SK-N-SH treated with all-trans-retinoic acid at 6 μM for 48 hours (cell line): ENCODE measurements around the gene WWP2.

Experiments
- ARNTL ChIP-seq: fragments of 450-650 bp; formaldehyde crosslinking; IDR thresholded peaks from 2 replicates; pipeline ENCODE4 v1.5.0; 2020; ENCODE audit warnings: low read depth, mild to moderate bottlenecking, moderate library complexity, borderline replicate concordance
- BACH2 ChIP-seq: fragments of 250-450 bp; sonication (Bioruptor Pico); IDR thresholded peaks from 2 replicates; pipeline ENCODE4 v1.9.0; 2021; ENCODE audit warnings: mild to moderate bottlenecking, borderline replicate concordance
- CSDC2 ChIP-seq: fragments of 250-450 bp; sonication (Bioruptor Pico); IDR thresholded peaks from 2 replicates; pipeline ENCODE4 v1.5.0; 2020; ENCODE audit warnings: mild to moderate bottlenecking, moderate library complexity
- GLIS3 ChIP-seq: fragments of 250-450 bp; sonication (Bioruptor Pico); IDR thresholded peaks from 2 replicates; pipeline ENCODE4 v1.5.0; 2020; ENCODE audit warnings: mild to moderate bottlenecking, moderate library complexity
- PPARA ChIP-seq: fragments of 250-450 bp; sonication (Bioruptor Pico); IDR thresholded peaks from 2 replicates; pipeline ENCODE4 v1.5.0; 2020; ENCODE audit warnings: mild to moderate bottlenecking, borderline replicate concordance
- RARB ChIP-seq: fragments of 250-450 bp; sonication (Bioruptor Pico); IDR thresholded peaks from 2 replicates; pipeline ENCODE4 v1.8.0; 2021; ENCODE audit warnings: mild to moderate bottlenecking, moderate library complexity
- ZC3H10 ChIP-seq: fragments of 250-450 bp; sonication (Bioruptor Pico); IDR thresholded peaks from 2 replicates; pipeline ENCODE4 v1.5.1; 2021; ENCODE audit warnings: mild to moderate bottlenecking, moderate library complexity
- ZFP3 ChIP-seq: fragments of 250-450 bp; sonication (Bioruptor Pico); IDR thresholded peaks from 2 replicates; pipeline ENCODE4 v1.5.0; 2020; ENCODE audit warnings: mild to moderate bottlenecking, moderate library complexity
- ZFP30 ChIP-seq: fragments of 450-650 bp; formaldehyde crosslinking; IDR thresholded peaks from 2 replicates; pipeline ENCODE4 v1.5.0; 2022; ENCODE audit warnings: mild to moderate bottlenecking, moderate library complexity
- ZNF70 ChIP-seq: fragments of 450-650 bp; formaldehyde crosslinking; IDR thresholded peaks from 2 replicates; pipeline ENCODE4 v1.5.0; 2020; ENCODE audit warnings: mild to moderate bottlenecking, moderate library complexity
- ZNF8 ChIP-seq: fragments of 450-650 bp; formaldehyde crosslinking; IDR thresholded peaks from 2 replicates; pipeline ENCODE4 v1.5.0; 2020; ENCODE audit warnings: mild to moderate bottlenecking, moderate library complexity
- TF ChIP-seq, protein P1 (sequence below): fragments of 250-450 bp; sonication (Bioruptor Pico); IDR thresholded peaks from 2 replicates; pipeline ENCODE4 v1.8.0; 2020; ENCODE audit warnings: mild to moderate bottlenecking, moderate library complexity, borderline replicate concordance
- TF ChIP-seq, protein P2 (sequence below): fragments of 250-450 bp; sonication (Bioruptor Pico); IDR thresholded peaks from 2 replicates; pipeline ENCODE4 v1.5.1; 2020; ENCODE audit warnings: low read depth, mild to moderate bottlenecking, moderate library complexity
- TF ChIP-seq, protein P3 (sequence below): fragments of 250-450 bp; sonication (Bioruptor Pico); IDR thresholded peaks from 2 replicates; pipeline ENCODE4 v1.5.0; 2020; ENCODE audit warnings: mild to moderate bottlenecking, moderate library complexity

DNA sequence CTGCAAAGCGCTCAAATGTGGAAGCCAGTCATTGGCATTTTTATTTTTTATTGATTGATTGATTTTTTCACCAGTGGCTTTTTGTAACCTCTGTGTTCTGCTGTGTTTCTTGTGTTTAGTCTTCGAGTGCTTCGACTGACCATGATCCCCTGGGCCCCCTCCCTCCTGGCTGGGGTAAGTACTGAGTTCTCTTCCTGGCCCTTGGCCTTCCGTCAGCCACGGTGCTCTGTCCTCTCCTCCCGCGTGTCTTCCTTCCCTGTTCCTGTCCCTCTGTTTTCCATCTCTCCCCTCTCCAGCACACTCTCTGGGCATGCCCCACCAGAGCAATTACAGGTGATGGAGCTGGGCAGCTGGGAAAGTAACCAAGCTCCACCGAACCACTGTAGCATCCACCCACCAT is 163.2 kb downstream of the WWP2 start:
- TF ChIP-seq, protein P1, sequence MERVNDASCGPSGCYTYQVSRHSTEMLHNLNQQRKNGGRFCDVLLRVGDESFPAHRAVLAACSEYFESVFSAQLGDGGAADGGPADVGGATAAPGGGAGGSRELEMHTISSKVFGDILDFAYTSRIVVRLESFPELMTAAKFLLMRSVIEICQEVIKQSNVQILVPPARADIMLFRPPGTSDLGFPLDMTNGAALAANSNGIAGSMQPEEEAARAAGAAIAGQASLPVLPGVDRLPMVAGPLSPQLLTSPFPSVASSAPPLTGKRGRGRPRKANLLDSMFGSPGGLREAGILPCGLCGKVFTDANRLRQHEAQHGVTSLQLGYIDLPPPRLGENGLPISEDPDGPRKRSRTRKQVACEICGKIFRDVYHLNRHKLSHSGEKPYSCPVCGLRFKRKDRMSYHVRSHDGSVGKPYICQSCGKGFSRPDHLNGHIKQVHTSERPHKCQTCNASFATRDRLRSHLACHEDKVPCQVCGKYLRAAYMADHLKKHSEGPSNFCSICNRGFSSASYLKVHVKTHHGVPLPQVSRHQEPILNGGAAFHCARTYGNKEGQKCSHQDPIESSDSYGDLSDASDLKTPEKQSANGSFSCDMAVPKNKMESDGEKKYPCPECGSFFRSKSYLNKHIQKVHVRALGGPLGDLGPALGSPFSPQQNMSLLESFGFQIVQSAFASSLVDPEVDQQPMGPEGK (CRISPR knock-in tag): no peak
- TF ChIP-seq ZFP3 (no peak), BACH2 (no peak), ZFP30 (CRISPR knock-in tag) (no peak), CSDC2 (no peak), PPARA (CRISPR knock-in tag) (no peak), RARB (CRISPR knock-in tag) (no peak), ARNTL (CRISPR knock-in tag) (no peak), ZNF8 (CRISPR knock-in tag) (no peak), ZC3H10 (no peak), GLIS3 (CRISPR knock-in tag) (no peak), ZNF70 (CRISPR knock-in tag) (no peak)
- TF ChIP-seq, protein P2, sequence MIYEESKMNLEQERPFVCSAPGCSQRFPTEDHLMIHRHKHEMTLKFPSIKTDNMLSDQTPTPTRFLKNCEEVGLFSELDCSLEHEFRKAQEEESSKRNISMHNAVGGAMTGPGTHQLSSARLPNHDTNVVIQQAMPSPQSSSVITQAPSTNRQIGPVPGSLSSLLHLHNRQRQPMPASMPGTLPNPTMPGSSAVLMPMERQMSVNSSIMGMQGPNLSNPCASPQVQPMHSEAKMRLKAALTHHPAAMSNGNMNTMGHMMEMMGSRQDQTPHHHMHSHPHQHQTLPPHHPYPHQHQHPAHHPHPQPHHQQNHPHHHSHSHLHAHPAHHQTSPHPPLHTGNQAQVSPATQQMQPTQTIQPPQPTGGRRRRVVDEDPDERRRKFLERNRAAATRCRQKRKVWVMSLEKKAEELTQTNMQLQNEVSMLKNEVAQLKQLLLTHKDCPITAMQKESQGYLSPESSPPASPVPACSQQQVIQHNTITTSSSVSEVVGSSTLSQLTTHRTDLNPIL (CRISPR knock-in tag): no peak
- TF ChIP-seq, protein P3, sequence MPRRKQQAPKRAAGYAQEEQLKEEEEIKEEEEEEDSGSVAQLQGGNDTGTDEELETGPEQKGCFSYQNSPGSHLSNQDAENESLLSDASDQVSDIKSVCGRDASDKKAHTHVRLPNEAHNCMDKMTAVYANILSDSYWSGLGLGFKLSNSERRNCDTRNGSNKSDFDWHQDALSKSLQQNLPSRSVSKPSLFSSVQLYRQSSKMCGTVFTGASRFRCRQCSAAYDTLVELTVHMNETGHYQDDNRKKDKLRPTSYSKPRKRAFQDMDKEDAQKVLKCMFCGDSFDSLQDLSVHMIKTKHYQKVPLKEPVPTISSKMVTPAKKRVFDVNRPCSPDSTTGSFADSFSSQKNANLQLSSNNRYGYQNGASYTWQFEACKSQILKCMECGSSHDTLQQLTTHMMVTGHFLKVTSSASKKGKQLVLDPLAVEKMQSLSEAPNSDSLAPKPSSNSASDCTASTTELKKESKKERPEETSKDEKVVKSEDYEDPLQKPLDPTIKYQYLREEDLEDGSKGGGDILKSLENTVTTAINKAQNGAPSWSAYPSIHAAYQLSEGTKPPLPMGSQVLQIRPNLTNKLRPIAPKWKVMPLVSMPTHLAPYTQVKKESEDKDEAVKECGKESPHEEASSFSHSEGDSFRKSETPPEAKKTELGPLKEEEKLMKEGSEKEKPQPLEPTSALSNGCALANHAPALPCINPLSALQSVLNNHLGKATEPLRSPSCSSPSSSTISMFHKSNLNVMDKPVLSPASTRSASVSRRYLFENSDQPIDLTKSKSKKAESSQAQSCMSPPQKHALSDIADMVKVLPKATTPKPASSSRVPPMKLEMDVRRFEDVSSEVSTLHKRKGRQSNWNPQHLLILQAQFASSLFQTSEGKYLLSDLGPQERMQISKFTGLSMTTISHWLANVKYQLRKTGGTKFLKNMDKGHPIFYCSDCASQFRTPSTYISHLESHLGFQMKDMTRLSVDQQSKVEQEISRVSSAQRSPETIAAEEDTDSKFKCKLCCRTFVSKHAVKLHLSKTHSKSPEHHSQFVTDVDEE (CRISPR knock-in tag): no peak
